AG04450 (cell line): Measurements from ENCODE around the gene CGB8. TPM values are rescaled to one million over a fixed set of nuclear protein-coding genes. Genes with fewer than 3 reads are reported as not detected.
"Not testable (repeated sequence)": the region's sequence is repeated elsewhere in the genome, so short reads cannot be mapped to it uniquely, and the experiment has no call there.

Experiments
- CTCF ChIA-PET: fragments of 300-600, 350-600 bp; formaldehyde crosslinking; extraction: SDS; loops from one replicate; lab custom pipeline; 2022; ENCODE audit warnings: antibody characterized with exemption, inconsistent platforms; lab: Charles Lee
- POLR2A ChIA-PET: fragments of 350-600 bp; formaldehyde crosslinking; extraction: SDS; loops from one replicate; lab custom pipeline; 2021; ENCODE audit warnings: antibody characterized with exemption, inconsistent platforms; lab: Yijun Ruan, JAX
- DNase-seq: peaks from one replicate; pipeline ENCODE4 v3.0.0-alpha.2; 2011; ENCODE audit warnings: low read depth, low spot score
- H3K27ac ChIP-seq: one replicate; pipeline ENCODE4 v1.5.1; 2012; ENCODE audit warnings: low read depth, low read length, control low read depth
- H3K27me3 ChIP-seq: one replicate; pipeline ENCODE4 v1.6.0; 2012; ENCODE audit warnings: low read length; ENCODE audit not compliant: control insufficient read depth, insufficient read depth
- H3K4me3 ChIP-seq: 2 replicates; pipeline ENCODE4 v1.5.1; 2011; ENCODE audit warnings: mild to moderate bottlenecking, low read depth, low read length, control low read depth
- H3K9me3 ChIP-seq: 2 replicates; pipeline ENCODE4 v1.5.1; 2012; ENCODE audit warnings: low read length; ENCODE audit not compliant: control insufficient read depth, insufficient read depth
- CTCF ChIP-seq: IDR thresholded peaks from 2 replicates; pipeline ENCODE4 v1.5.1; 2011; ENCODE audit warnings: low read depth, low read length, control low read depth, inconsistent platforms
- polyA plus RNA-seq: library from polyadenylated mRNA; depleted of rRNA; stranded (reverse); fragments of >200 nt; gene quantifications from 2 replicates; pipeline ENCODE4 v1.2.3, GENCODE V29; 2011

The CGB8 gene
- polyA plus RNA-seq, 1 experiment, result not detected

GRCh38 chr19:49042177-49042576 is 6.7 kb downstream of the CGB8 start:
- Histone ChIP-seq H3K27ac (no peak overlapping the region), H3K27me3 (no peaks in the 10 kb centered on the region), H3K4me3 (no peak overlapping the region), H3K9me3 (no peaks in the 10 kb centered on the region)
- CTCF ChIA-PET, result no interaction called here
- POLR2A ChIA-PET, result no interaction called here
- no peak for DNase-seq
- TF ChIP-seq CTCF, result no peak

- H3K27me3 ChIP-seq, H3K4me3 ChIP-seq, H3K9me3 ChIP-seq, DNase-seq, POLR2A ChIA-PET, H3K27ac ChIP-seq, CTCF ChIA-PET: not testable (repeated sequence)
Measured at GRCh38 chr19:49039736-49040135, 9.2 kb downstream of the CGB8 start.

- CTCF ChIA-PET, H3K4me3 ChIP-seq, H3K9me3 ChIP-seq, H3K27me3 ChIP-seq, POLR2A ChIA-PET, H3K27ac ChIP-seq: not testable (repeated sequence)
- DNase-seq, result peak; percentile 42
Measured at GRCh38 chr19:49038557-49039276, 10.2 kb downstream of the CGB8 start.

GRCh38 chr19:49038111-49038510 is 10.8 kb downstream of the CGB8 start:
- H3K9me3 ChIP-seq, H3K27ac ChIP-seq, CTCF ChIA-PET, POLR2A ChIA-PET, H3K27me3 ChIP-seq, DNase-seq, H3K4me3 ChIP-seq: not testable (repeated sequence)

- CTCF ChIA-PET, DNase-seq, POLR2A ChIA-PET, H3K9me3 ChIP-seq, H3K27ac ChIP-seq, H3K27me3 ChIP-seq, H3K4me3 ChIP-seq: not testable (repeated sequence)
- TF ChIP-seq CTCF, result peak; percentile 49
Measured at GRCh38 chr19:49036815-49037214, 12.1 kb downstream of the CGB8 start, which contains the start of gene CGB1. Gene CGB1, minus strand, starts transcription at chr19:49036895. Its CDS starts 184 bp downstream, at chr19:49036711.

- H3K4me3 ChIP-seq, POLR2A ChIA-PET, H3K9me3 ChIP-seq, DNase-seq, H3K27ac ChIP-seq, H3K27me3 ChIP-seq, CTCF ChIA-PET: not testable (repeated sequence)
- peak; percentile 30; the same call in 1 of the 2 replicates for TF ChIP-seq CTCF
Measured at GRCh38 chr19:49031642-49032301, 17.1 kb downstream of the CGB8 start, which contains the start of gene CGB2. Gene CGB2, plus strand, starts transcription at chr19:49031890. Its CDS starts 206 bp downstream, at chr19:49032096.

GRCh38 chr19:49030323-49030722 is 18.6 kb downstream of the CGB8 start:
- H3K27ac ChIP-seq, H3K4me3 ChIP-seq, DNase-seq, POLR2A ChIA-PET, H3K27me3 ChIP-seq, H3K9me3 ChIP-seq: not testable (repeated sequence)
- CTCF ChIA-PET, result interaction anchor here (1.1 kb wide), 1 partner anchor 37 kb away, joined by 3 read pairs; the partner anchor contains the start of gene RUVBL2

GRCh38 chr19:49029749-49030148 is 19.2 kb downstream of the CGB8 start:
- H3K4me3 ChIP-seq, H3K9me3 ChIP-seq, H3K27ac ChIP-seq, POLR2A ChIA-PET, DNase-seq, H3K27me3 ChIP-seq: not testable (repeated sequence)
- CTCF ChIA-PET, result interaction anchor here (1.1 kb wide), 1 partner anchor 36 kb away, joined by 3 read pairs; the partner anchor contains the start of gene RUVBL2

- H3K27ac ChIP-seq, POLR2A ChIA-PET, CTCF ChIA-PET, H3K27me3 ChIP-seq, H3K9me3 ChIP-seq, DNase-seq, H3K4me3 ChIP-seq: not testable (repeated sequence)
Measured at GRCh38 chr19:49028686-49029085, 20.2 kb downstream of the CGB8 start.
